SU-DHL-6 (cell line): ENCODE data around the gene GPR107.

Experiments
- H2AFZ ChIP-seq: fragments of 200-600 bp; sonication (generic); 2 replicates; pipeline ENCODE4 v1.6.1; 2014; ENCODE audit warnings: low read depth, mild to moderate bottlenecking, moderate library complexity, mixed read lengths, antibody characterized with exemption, low read length; ENCODE audit not compliant: severe bottlenecking
- H3F3A ChIP-seq: fragments of 200-600 bp; shearing (Covaris generic); 2 replicates; pipeline ENCODE4 v1.6.0; 2016; ENCODE audit warnings: antibody characterized with exemption, mild to moderate bottlenecking; ENCODE audit not compliant: insufficient read depth
- H3K27ac ChIP-seq: fragments of 200-600 bp; sonication (generic); 2 replicates; pipeline ENCODE4 v1.5.1; 2016; ENCODE audit warnings: low read depth, mild to moderate bottlenecking, low read length, moderate library complexity, mixed read lengths
- H3K27me3 ChIP-seq: fragments of 200-600 bp; sonication (generic), shearing (Covaris generic); 2 replicates; pipeline ENCODE4 v1.6.0; 2014; ENCODE audit warnings: mild to moderate bottlenecking, low read length
- H3K36me3 ChIP-seq: fragments of 200-600 bp; sonication (generic); 2 replicates; pipeline ENCODE4 v1.6.1; 2014; ENCODE audit warnings: mild to moderate bottlenecking, low read length, mixed read lengths
- H3K4me2 ChIP-seq: fragments of 300-600, 200-600 bp; shearing (Covaris generic), sonication (generic); 2 replicates; pipeline ENCODE4 v1.6.0; 2014; ENCODE audit warnings: low read length, low read depth, mild to moderate bottlenecking; ENCODE audit not compliant: poor library complexity, severe bottlenecking
- H3K4me3 ChIP-seq: fragments of 200-600 bp; sonication (generic); 2 replicates; pipeline ENCODE4 v1.5.1; 2014; ENCODE audit warnings: antibody characterized with exemption, low read length, mild to moderate bottlenecking, mixed read lengths; ENCODE audit not compliant: insufficient read depth, poor library complexity, severe bottlenecking
- H3K79me2 ChIP-seq: fragments of 200-600 bp; sonication (generic); 2 replicates; pipeline ENCODE4 v1.6.1; 2014; ENCODE audit warnings: mild to moderate bottlenecking, low read length, moderate library complexity; ENCODE audit not compliant: insufficient read depth
- H3K9ac ChIP-seq: fragments of 200-600 bp; sonication (generic); 2 replicates; pipeline ENCODE4 v1.7.0; 2014; ENCODE audit warnings: mild to moderate bottlenecking, low read length
- H3K9me2 ChIP-seq: fragments of 200-600 bp; sonication (generic); replicated peaks from 2 replicates; pipeline ENCODE4 v1.6.1; 2014; ENCODE audit warnings: low read length; ENCODE audit not compliant: insufficient read depth
- H3K9me3 ChIP-seq: fragments of 200-600 bp; sonication (generic); 2 replicates; pipeline ENCODE4 v1.6.1; 2014; ENCODE audit warnings: low read length, mixed read lengths; ENCODE audit not compliant: insufficient read depth
- H4K20me1 ChIP-seq: fragments of 200-600 bp; sonication (generic); 2 replicates; pipeline ENCODE4 v1.6.1; 2014; ENCODE audit warnings: low read depth, mild to moderate bottlenecking, antibody characterized with exemption, low read length, moderate library complexity, mixed read lengths
- CTCF ChIP-seq: fragments of 200-600 bp; sonication (generic); IDR thresholded peaks from one replicate; pipeline ENCODE4 v1.5.1; 2017; ENCODE audit warnings: antibody characterized with exemption, mild to moderate bottlenecking, low read length, moderate library complexity; ENCODE audit not compliant: insufficient read depth, poor library complexity, severe bottlenecking
- EZH2phosphoT487 ChIP-seq: fragments of 200-600 bp; sonication (generic), shearing (Covaris generic); conservative IDR thresholded peaks from 2 replicates; pipeline ENCODE4 v1.6.1; 2018; ENCODE audit warnings: mild to moderate bottlenecking, antibody characterized with exemption, low read length, moderate library complexity, mixed read lengths

Gene GPR107

GRCh38 chr9:130159057-130159456 lies 105.4 kb downstream of the GPR107 start:
- Histone ChIP-seq H3K9me3 (no peaks in the 10 kb centered on the region), H3K27ac (no peak overlapping the region), H3K4me3 (no peak overlapping the region), H2AFZ (no peak overlapping the region), H3K9me2 (no peaks in the 10 kb centered on the region), H3K36me3 (no peaks in the 10 kb centered on the region), H3K27me3 (no peaks in the 10 kb centered on the region), H3F3A (no peaks in the 10 kb centered on the region), H3K79me2 (no peaks in the 10 kb centered on the region), H4K20me1 (no peaks in the 10 kb centered on the region), H3K9ac (no peak overlapping the region), H3K4me2 (no peak overlapping the region)
- TF ChIP-seq EZH2phosphoT487: no peak
- TF ChIP-seq CTCF: no peak

DNA sequence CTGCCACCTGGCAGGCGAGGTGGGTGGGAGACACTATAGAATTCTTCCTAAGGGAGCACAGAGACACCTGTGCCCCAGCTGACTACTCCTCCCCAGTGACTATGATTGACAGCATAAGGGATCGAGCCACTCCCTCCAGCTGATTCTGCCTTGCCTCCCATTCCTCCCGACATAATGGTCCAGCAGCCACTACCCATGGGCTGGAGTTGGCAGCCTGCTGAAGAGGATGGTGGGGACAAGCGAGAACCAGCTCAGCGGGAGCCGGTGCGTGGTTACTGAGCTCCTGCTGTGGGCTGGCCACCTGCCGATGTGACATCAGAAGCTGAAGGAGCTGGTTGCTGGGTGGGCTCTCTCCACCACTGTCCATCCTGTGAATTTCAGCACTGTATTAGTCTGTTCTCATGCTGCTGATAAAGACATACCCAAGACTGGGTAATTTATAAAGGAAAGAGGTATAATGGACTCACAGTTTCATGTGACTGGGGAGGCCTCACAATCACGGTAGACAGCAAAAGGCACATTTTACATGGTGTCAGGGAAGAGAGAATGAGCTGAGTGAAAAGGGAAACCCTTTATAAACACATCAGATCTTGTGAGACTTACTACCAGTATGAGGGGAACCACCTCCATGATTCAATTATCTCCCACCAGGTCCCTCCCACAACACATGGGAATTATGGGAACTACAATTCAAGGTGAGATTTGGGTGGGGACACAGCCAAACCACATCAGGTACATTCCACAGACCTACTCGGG lies 106.4 kb downstream of the GPR107 start:
- Histone ChIP-seq H3K4me3 (no peak overlapping the region), H3K9me3 (no peaks in the 10 kb centered on the region), H4K20me1 (no peaks in the 10 kb centered on the region), H3K27ac (no peak overlapping the region), H3K79me2 (no peaks in the 10 kb centered on the region), H3K27me3 (no peaks in the 10 kb centered on the region), H3K9ac (no peak overlapping the region), H3K4me2 (no peak overlapping the region), H2AFZ (no peak overlapping the region), H3F3A (no peaks in the 10 kb centered on the region), H3K36me3 (no peaks in the 10 kb centered on the region), H3K9me2 (no peaks in the 10 kb centered on the region)
- TF ChIP-seq CTCF (no peak), EZH2phosphoT487 (no peak)

DNA sequence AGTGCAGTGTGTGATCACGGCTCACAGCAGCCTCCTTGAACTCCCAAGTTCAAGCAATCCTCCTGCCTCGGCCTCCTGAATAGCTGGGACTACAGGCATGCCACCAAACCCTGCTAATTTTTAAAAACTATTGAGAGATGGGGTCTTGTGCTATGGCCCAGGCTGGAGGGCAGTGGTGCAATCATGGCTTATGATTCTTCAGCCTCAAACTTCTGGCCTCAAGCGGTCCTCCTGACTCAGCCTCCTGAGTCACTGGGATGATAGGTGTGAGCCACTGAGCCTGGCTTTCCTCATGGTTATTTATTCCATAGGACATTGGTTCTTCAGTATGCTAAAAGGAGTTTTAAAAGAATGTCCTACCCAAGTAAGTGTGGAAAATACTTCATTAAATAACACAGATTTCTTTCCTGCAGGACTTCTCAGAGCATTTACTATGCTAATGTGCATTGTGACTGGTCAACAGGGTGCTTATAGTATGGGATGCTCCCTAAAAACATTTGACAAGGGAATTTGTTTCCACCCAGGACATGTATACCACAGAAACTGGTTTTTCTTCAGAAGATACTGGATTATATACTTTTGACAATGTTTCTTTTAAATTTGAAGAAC lies 107.3 kb downstream of the GPR107 start:
- no peak overlapping the region for H3K4me3 ChIP-seq
- H3K9me3 ChIP-seq: no peaks in the 10 kb centered on the region
- H3F3A ChIP-seq: no peaks in the 10 kb centered on the region
- H4K20me1 ChIP-seq: no peaks in the 10 kb centered on the region
- H3K27ac ChIP-seq: no peak overlapping the region
- H3K79me2 ChIP-seq: no peaks in the 10 kb centered on the region
- no peak for TF ChIP-seq CTCF
- TF ChIP-seq EZH2phosphoT487: no peak
- no peak overlapping the region for H2AFZ ChIP-seq
- H3K4me2 ChIP-seq: no peak overlapping the region
- no peaks in the 10 kb centered on the region for H3K9me2 ChIP-seq
- H3K36me3 ChIP-seq: no peaks in the 10 kb centered on the region
- H3K9ac ChIP-seq: no peak overlapping the region
- H3K27me3 ChIP-seq: no peaks in the 10 kb centered on the region
